Measurements from ENCODE around the gene RAPGEF1.

GRCh38 chr9:131717719-131718460 is 22.0 kb downstream of the RAPGEF1 start:
- TF ChIP-seq CTCF (IDR thresholded peaks at IDR 0.05) = no peak
- no peak for TF ChIP-seq EZH2 (IDR thresholded peaks at IDR 0.05)
